NK-92 treated with Interleukin-12 subunit alpha and Interleukin-12 subunit beta, amount 100 ng/mL, for 24 hours (cell line): ENCODE data around the gene TARBP1.
"Not testable (repeated sequence)": the region's sequence is repeated elsewhere in the genome, so short reads cannot be mapped to it uniquely, and the experiment has no call there.

Experiments
- DNase-seq: peaks from one replicate; lab custom pipeline; 2025; lab: John Stamatoyannopoulos, UW

Gene TARBP1

GRCh38 chr1:234507089-234507488 is 28.1 kb upstream of the TARBP1 start:
- no peak for DNase-seq

- no peak for DNase-seq
Measured at GRCh38 chr1:234505769-234506102, 26.8 kb upstream of the TARBP1 start.

GRCh38 chr1:234504969-234505768 is 26.2 kb upstream of the TARBP1 start:
- DNase-seq = no peak

- not testable (repeated sequence) for DNase-seq
Measured at GRCh38 chr1:234504251-234504650, 25.3 kb upstream of the TARBP1 start.

- no peak for DNase-seq
Measured at GRCh38 chr1:234503193-234504050, 24.4 kb upstream of the TARBP1 start.

GRCh38 chr1:234502785-234503184 is 23.8 kb upstream of the TARBP1 start:
- DNase-seq = no peak

GRCh38 chr1:234500269-234500668 is 21.3 kb upstream of the TARBP1 start:
- no peak for DNase-seq

- DNase-seq = no peak
Measured at GRCh38 chr1:234499943-234500245, 20.9 kb upstream of the TARBP1 start.

GRCh38 chr1:234499119-234499942 is 20.4 kb upstream of the TARBP1 start:
- DNase-seq = peak; percentile 56

- DNase-seq = no peak
Measured at GRCh38 chr1:234498448-234499118, 19.6 kb upstream of the TARBP1 start.

- DNase-seq = no peak
Measured at GRCh38 chr1:234497589-234497988, 18.6 kb upstream of the TARBP1 start.

GRCh38 chr1:234495231-234495990 is 16.4 kb upstream of the TARBP1 start:
- DNase-seq = no peak

GRCh38 chr1:234494049-234494448 is 15.1 kb upstream of the TARBP1 start:
- no peak for DNase-seq

- DNase-seq = no peak
Measured at GRCh38 chr1:234490793-234491479, 12.0 kb upstream of the TARBP1 start.

GRCh38 chr1:234489698-234490077 is 10.7 kb upstream of the TARBP1 start:
- DNase-seq = no peak

GRCh38 chr1:234489007-234489697 is 10.2 kb upstream of the TARBP1 start:
- no peak for DNase-seq

GRCh38 chr1:234488054-234489006 is 9.4 kb upstream of the TARBP1 start:
- no peak for DNase-seq

- no peak for DNase-seq
Measured at GRCh38 chr1:234486858-234487840, 8.2 kb upstream of the TARBP1 start.
